HG03457 (cell line): ENCODE measurements around the gene NOL4L.

Source experiments
- ATAC-seq: cut with Tn5 transposase; IDR thresholded peaks from one replicate; pipeline ENCODE4 v1.9.1; 2021; ENCODE audit warnings: moderate number of reproducible peaks; ENCODE audit not compliant: unreplicated experiment

Gene NOL4L

DNA sequence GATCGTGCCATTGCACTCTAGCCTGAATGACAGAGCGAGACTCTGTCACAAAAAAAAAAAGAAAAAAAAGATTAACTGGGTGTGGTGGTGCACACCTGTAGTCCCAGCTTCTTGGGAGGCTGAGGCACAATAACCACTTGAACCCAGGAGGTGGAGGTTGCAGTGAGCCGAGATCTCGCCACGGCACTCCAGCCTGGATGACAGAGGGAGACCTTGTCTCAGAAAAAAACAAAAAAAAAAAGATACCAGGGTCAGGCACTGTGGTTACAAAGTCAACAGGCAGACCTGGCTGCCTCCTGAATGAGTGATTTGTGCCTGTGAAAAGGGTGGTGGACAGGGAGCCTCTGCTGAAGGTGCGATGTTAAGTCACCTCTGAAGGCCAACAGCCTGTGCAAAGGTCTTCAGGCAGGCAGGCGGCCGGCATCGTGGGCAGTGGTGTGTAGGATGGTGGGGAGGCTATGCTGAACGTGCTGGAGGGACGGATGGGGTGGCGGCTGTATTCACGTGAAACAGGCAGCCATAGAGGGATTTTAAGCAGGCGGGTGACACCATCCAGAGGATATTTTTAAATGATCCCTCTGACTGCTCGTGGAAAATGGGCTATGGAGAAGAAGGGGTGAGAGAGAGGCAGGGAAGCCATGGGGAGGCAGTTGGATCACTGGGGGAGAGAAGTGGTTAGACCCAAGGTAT lies 41.4 kb downstream of the NOL4L start:
- no peak for ATAC-seq

DNA sequence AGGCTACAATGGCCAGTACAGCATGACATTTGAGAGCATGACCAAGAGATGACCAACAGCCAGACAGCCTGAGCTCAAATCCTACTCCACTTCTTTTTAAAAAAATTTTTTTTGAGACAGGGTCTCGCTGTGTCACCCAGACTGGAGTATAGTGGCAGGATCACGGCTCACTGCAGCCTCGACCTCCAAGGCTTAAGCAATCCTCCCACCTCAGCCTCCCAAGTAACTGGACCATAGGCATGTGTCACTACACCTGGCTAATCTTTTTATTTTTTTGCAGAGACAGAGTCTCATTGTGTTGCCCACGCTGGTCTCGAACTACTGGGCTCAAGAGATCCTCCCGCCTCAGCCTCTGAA lies 42.9 kb downstream of the NOL4L start:
- ATAC-seq = no peak

DNA sequence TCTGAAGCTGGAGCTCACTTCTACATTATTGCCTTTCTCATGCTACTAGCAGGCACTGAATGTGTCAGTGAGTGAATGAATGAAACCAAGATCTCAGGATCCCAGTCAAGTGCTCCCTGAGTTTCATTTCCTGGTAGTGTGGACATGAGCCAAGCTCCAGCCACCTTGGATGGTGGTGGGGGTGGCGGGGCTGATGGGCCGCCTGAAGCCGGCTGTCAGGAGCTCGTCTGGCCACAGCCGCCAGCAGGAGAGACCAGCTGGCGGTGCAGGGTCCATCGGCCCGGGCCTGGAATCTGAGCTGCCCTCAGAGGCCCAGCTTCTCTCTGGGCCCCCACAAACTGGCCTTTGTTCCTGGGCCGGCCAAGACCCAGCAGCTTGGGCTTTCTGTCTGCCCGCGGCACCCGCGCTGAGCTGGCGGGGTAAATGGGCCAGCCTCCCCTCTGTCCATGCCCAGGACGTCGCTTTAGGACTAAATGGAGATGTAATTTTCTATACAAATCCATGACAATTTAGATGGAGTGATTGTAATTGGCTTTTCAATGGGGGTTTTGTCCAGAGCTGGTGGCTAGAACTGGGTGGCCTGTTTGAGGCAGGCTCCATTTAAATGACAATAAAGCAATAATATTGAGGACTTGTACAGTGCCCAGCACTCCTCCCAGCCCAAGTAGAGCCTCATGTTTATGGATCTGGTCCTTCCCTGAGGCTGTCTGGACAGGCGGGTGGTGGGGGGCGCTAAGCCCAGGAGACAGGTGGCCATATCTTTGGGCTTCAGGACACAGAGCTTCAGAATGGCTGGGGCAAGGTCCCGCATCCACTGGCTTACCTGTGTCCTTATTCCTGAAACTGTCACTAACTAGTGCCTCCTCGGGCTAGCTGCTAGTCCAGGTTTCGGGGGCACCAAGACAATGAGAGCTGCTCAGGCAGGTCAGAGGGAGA lies 43.5 kb downstream of the NOL4L start:
- no peak for ATAC-seq

DNA sequence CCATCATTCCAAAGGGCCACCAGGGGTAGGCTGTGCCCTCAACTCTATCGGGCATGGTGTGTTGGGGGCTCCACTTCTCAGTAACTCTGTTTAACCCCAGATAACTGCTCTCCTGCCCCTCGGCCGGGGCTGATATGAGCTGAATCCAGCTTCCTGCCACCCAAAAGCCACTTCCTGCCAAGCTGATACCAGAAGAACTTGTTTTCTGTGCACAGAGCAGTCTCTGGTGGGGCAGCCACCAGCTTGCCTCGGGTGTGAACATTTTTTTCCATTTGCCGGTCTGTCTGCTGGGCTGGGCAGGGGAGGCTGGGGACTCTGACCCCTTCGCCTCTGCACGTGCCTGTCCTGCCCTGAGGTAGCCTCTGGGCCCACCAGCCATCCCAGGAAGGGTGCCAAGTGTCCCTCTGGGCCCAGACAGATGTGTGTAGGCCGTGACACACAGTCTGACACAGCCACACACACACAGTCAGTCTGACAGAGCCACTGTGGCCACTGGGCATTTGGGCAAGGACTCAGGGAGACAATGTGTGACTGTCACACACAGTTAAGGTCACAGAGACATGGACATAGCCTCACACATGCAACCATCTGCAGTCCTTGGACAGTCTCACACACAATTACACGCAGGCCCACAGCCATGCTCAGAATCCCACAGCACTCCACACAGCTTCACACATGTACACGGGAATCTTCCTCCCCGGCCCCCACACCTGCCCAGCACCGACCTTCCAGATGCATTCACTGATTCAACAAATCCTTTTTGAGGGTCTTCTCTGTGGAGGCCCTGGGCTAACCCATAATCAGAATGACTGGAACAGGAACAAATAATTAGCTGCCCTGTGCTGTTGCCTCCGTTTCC lies 45.1 kb downstream of the NOL4L start:
- ATAC-seq = no peak

DNA sequence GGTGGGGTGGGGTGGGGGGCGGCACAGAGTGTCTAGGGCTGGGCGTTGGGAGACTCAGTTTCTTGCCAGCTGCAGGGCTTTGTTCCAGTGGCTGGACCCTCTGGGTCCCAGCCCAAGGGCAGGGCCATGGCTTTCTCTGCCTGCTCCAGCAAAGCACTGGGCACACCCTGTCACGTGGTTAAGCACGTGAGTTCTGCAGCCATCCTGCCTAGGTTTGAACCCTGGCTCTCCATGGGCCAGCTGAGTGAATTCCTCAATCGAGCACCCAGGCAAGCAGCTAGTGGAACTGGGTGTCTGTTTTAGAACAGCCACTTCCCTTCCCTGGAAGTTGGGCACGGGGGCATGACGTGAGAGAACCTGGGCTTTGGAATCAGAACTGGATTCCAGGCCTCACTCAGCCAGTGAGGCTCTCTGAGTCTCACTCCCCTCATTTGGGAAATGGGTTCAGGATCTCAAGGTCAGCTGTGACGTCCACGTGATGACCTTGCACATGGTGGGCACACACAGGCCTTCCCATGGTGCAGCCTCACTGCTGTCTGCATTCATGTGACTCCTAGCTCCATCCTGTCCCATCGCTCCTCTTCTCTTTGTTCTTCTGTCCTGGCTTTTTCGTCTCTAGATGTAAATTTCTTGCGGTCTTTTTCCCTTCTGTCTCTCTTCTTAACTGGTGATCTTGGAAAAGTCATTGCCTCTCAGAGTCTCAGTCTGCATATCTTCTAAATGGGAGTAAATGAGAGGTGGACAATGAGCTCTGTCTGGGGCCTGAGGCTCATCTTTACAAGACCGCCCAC lies 45.9 kb downstream of the NOL4L start:
- no peak for ATAC-seq

DNA sequence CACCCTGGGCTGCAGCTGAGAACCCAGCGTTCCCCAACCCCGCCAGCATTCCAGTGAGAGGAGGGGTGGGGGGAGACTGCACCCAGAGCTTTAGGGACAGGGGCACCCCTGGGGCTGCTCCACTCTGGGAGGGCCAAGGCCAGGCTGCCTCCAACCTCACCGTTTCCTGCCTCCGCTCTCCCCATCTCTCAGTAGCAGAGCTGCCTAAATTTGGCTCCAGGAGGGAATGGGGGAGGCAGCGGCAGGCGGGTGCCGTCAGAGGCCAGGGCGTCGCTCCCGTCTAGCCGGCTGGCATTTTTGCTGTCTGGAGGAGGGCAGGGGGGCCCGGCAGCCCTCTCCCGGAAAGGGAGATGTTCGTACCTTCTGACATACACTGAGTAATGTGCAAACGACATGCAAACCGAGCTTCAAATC lies 46.6 kb downstream of the NOL4L start:
- no peak for ATAC-seq

DNA sequence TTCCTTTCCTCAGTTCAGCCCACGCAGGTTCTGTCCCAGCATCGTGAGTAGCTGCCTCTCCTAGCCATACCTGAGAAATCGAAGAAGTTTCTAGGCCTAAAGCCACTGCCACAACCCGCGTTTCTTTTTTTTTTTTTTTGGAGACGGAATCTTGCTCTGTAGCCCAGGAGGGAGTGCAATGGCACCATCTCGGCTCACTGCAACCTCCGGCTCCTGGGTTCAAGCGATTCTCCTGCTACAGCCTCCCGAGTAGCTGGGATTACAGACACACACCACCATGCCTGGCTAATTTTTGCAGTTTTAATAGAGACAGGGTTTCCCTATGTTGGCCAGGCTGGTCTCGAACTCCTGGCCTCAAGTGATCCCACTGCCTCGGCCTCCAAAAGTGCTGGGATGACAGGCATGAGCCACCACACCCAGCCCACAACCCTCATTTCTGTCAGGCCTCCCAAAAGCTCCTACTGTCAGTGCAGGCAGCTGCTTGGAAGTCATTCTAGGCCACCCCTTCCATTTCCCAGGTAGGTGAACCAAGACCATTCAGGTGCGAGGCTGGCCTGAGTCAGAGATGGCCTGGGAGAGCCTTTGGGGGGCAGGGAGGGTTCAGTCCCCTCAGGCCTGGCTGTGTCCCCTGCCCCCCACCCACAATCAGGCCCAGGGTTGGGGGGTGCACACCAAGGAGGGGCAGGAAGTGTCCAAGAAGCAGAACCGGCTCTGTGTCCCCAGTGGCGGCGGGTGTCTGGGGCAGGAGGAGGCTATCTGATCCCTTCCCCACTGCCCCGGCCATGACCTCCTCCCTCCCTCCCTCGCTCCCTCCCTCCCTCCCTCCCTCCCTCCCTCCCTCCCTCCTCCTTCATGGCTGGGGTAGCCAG lies 47.2 kb downstream of the NOL4L start:
- no peak for ATAC-seq

DNA sequence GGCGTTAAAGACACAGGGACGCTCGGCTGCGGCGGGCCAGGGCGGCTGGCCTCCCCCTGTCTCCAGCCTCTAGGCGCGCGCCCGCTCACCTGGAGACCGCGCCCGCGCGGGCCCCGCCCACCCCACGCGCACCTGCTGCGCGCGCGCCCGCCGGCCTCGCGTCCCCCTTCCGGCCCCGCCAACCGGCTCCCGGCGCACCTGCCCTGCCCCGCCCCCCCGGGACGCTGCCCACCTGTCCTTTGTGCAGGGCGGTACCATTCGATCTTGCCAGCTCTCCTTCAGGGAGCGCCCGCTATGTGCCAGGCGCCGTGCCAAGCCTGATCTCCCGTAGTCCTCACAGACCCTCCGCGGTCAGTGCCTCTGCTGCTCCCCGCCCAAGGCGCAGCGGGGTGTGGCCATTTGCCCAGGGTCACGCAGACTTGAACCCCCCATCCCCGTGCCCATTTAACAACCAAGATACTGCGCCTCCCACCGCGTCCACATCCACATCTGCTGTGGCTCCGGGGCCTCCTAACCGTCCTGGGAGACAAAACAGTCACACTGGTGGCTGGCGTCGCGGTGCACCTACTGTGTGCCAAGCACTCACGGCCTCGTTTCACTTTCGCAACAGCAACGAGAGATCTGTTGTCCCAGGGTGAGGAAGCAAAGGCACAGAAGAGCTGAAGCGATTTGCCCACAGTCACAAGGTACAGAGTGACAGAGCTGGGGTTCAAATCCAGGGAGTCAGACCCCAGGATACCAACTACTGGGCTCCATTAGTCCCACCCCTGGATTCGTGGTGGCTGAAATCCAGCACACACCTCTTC lies 48.1 kb downstream of the NOL4L start:
- no peak for ATAC-seq

DNA sequence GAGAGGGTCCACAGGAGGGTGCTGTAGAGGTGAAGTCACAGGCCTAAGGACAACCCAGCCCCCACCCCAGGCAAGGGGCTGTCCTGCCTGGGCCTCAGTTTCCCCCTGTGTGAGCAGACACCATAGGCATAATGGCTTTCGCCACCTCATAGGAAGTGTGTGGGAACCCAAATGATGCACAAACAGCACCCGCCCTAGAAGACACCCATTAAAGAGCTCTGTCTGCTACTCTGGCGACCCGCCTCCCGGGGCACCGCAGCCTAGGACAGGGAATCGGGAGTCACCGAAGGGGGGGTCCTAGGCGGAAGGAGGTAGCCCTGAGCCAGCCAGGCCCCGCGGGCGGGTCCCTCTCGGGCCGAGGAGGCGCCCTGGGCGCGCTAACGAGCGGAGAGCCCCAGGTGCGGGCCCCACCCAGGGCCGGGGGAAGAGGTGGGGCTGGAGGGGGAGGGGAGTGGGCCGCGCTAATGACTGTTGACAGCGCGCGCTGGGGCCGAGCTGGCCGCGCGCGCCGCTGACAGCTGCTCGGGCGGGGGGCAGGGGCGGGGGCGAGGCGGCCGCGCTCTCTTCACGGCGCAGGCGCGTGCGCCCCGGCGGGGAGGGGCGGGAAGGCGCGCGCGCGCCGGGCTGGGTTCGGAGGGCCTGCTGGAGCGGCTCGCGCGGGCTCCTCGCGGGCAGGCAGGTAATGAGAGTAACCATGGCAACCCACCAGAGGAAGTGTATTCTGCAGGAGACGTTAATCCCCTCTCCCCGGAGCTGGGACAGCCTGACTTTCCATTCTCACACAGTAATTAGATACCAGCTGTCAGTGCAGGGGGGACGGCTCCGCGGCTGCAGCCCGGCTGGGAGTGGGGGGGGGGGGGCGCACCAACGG lies 48.9 kb downstream of the NOL4L start:
- no peak for ATAC-seq

DNA sequence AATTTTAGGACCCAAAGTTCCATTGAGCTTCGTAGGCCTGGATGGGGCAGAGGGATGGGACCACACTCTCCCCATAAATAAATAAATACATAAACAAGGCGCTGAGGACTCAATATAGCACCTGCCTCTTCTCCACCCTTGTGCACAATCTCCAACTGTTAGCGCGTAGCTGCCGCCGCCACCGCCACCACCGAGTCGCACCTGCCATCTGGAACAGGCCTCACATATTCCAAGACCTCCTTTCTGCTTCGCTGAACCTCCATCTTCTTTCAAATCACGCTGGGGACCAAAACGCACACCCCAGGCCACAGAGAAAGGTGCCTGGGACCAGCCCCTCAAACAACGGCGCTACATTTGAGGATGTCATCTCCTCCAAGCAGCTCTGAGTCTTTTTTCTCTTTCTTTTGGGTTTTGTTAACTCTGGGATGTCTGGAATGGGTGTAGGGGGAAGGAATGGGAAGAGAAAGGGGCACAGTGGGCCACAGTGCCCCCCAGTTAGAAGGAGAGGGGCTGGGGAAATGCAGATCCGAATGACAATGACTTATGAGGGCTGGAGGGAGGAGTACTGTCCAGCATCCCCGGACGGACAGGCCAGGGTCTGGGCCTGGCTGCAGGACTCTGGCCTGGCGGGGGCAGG lies 49.7 kb downstream of the NOL4L start:
- ATAC-seq = no peak

DNA sequence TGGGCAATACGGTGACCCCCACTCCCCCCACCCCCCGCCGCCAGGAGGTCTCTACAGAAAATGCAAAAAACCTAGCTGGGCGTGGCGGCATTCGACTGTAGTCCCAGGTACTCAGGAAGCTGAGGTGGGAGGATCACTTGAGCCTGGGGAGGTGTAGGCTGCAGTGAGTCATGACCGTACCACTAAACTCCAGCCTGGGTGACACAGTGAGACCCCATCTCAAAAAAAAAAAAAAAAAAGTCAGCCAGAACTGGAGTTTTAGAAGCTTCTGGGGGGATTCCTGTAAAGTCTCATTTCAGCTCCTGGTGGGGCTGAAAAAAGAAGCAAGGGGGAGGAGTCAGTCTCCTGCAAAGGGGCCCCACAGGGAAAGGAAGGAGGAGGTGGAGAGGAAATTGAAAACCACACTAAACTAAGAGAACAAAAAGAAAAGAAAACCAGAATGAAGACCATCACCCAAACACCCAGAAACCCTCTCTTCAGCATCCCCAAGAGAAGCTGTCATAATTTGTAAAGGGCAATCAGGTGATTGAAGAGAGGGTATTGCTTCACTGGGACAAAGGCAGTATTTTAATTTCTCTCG lies 50.4 kb downstream of the NOL4L start:
- no peak for ATAC-seq

DNA sequence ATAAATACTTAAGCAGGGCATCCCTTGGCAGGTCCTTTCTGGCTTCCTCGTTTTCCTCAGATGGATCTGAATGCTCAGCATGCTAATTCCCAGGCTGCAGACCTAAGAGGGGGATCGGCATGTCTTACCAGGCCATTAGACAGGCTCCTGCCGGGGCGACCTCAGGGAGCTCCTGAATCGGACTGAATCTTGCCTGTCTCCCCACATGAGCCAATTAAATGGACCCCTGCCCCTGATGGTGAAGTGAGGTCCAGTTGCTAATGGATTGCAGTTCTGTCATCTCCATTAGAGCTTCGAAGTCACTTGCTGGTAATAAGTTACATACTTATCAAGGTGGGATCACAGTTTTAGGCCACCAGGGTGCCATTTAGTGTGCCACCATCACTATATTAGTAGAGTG lies 51.4 kb downstream of the NOL4L start:
- ATAC-seq = no peak

DNA sequence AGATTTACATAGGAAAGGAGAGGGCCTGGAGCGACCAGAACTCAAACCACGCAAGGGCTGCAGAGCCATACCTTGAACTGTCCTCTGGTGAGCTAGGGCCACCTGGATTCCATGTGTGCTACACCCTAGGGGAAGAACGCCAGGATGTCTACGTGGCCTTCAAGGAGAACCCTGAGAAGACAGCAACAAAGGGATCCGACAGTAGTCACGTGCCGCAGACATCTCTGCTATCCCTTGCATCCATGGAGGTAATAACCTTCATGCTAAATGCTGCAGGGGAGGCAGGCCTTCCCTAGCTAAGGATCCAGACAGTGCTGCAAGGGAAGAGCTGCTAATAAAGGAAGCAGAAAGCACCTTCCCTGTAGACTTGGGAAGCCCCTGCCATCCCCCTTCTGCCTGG lies 52.9 kb downstream of the NOL4L start:
- no peak for ATAC-seq

DNA sequence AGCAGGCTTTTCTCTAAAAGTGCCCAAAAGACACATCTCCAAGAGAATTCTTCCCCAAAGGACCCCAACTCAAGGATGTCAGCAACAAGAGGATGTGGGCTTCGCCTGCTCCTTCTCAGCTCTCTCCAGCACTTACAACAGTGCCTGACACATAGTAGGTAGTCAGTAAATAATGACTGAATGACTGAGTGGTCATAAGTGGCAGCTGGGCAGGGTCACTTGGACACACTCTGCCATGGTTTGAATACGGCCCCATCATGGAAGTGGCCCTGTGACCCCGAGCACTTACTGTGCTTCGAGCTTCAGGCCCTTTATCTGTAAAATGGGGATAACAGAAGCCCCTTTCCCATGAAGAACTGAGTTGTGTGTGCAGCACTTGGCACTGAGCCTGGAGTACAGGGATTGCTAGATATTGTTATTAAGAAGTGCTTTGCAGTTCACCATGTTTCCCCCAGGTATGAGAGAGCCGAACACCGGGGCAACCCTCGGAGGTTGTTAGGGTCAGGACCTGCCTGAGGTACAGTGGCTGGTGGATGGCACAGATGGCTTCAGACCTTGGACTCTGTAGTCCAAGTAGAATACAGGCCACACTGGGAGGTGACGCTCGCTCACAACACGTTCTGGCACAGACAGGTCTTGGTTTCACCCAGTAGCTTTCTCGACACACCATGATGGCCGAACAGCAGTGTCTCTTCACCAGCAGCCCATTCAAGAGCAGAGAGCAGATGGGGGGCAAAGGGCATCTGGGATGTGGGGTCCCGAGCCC lies 56.0 kb downstream of the NOL4L start:
- no peak for ATAC-seq

DNA sequence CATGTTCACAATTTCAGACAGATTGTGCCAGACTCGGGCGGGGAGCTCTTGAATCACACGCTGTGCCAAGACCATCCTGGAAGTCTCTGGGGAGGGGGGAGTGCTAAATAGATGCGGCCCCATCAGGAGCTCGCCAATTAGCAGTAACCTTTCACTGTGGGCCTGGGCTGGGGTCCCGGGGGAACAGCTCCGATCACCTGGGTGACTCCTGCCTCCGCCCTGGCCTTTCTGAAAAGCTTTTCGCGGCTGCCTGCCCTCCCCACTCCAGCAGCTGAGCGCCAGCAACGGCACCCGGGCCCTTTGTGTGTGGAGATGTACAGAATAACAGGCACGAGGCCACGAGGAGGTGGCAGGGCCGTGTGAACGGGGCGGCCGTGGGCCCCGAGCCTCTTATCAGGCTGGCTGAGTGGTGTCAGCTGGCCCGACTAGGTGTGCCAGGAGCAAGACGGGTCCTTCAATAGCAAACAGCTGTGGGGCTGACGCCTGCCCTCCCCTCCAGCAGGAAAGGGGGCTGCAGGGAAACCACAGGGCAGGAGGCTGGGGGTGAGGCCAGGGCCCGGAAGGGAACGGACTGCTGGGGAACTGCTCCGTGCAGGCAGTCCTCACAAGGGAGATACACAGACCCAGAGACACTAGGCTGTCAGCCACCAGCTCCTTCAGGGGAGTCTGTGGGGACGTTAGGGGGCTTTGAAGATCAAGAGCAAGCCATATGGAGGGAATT lies 56.8 kb downstream of the NOL4L start:
- no peak for ATAC-seq
